AG09309 (cell line): ENCODE measurements around the gene IGF1R.
"Not testable (repeated sequence)": the region's sequence is repeated elsewhere in the genome, so short reads cannot be mapped to it uniquely, and the experiment has no call there.

ENCODE experiments used
- DNase-seq: peaks from one replicate; pipeline ENCODE4 v3.0.0-alpha.2; 2010; ENCODE audit warnings: low read depth
- H3K4me3 ChIP-seq: 2 replicates; pipeline ENCODE4 v1.5.1; 2011; ENCODE audit warnings: mild to moderate bottlenecking, low read depth, low read length, moderate library complexity; ENCODE audit not compliant: control insufficient read depth
- TF ChIP-seq, protein P1 (sequence below): IDR thresholded peaks from 2 replicates; pipeline ENCODE4 v1.5.1; 2011; ENCODE audit warnings: mild to moderate bottlenecking, low read depth, low read length, inconsistent platforms; ENCODE audit not compliant: insufficient read depth, control insufficient read depth; ENCODE audit errors: missing control alignments

IGF1R gene

DNA sequence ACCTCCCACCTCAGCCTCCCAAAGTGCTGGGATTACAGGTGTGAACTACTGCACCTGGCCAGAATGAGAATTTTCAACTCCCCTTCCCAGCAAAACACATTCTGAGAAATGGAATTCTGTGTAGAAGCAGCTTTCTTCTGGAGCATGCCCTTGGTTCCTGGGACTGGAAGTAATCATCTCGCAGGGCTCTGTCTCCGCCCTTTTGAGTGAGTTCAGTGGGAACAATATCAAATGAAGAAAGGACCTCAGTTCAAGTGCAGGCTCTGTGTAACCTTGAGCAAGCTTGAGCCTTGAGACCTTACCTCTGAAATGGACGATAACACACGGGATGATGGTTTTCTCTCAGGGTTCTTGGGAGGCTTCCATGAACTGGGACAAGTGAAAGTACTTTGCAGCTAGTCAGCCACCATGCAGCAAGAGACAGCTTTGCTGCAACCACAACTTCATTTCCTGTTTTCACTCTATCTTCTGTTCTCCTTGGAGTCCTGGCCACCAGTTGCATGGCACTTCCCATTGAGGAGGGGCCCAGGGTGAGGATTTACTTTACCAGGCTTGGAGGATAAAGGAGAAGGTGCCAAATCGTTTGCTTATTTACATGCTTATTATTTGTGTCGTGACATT is 35.7 kb upstream of the IGF1R start:
- no peak overlapping the region for H3K4me3 ChIP-seq
- DNase-seq: no peak
- TF ChIP-seq, protein P1, sequence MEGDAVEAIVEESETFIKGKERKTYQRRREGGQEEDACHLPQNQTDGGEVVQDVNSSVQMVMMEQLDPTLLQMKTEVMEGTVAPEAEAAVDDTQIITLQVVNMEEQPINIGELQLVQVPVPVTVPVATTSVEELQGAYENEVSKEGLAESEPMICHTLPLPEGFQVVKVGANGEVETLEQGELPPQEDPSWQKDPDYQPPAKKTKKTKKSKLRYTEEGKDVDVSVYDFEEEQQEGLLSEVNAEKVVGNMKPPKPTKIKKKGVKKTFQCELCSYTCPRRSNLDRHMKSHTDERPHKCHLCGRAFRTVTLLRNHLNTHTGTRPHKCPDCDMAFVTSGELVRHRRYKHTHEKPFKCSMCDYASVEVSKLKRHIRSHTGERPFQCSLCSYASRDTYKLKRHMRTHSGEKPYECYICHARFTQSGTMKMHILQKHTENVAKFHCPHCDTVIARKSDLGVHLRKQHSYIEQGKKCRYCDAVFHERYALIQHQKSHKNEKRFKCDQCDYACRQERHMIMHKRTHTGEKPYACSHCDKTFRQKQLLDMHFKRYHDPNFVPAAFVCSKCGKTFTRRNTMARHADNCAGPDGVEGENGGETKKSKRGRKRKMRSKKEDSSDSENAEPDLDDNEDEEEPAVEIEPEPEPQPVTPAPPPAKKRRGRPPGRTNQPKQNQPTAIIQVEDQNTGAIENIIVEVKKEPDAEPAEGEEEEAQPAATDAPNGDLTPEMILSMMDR: no peak

DNA sequence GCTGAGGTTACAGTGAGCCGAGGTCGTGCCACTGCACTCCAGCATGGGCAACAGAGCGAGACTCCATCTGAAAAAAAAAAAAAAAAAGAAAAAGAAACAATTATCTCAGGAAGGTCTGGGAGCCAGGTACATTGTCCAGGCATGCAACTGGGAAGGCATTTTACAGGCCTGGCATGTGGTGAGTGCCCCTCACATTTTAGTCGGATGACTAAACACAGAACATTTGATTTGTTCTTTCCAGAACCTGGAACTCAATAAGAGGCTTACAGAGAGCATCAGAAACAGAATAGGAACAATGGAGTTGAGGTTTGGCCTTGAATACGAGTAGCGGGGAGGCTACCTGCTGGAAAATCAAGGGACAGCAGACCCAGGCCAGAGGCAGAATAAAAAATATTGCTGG is 33.7 kb upstream of the IGF1R start:
- DNase-seq: no peak
- TF ChIP-seq, protein P1: no peak
- H3K4me3 ChIP-seq: no peak overlapping the region

DNA sequence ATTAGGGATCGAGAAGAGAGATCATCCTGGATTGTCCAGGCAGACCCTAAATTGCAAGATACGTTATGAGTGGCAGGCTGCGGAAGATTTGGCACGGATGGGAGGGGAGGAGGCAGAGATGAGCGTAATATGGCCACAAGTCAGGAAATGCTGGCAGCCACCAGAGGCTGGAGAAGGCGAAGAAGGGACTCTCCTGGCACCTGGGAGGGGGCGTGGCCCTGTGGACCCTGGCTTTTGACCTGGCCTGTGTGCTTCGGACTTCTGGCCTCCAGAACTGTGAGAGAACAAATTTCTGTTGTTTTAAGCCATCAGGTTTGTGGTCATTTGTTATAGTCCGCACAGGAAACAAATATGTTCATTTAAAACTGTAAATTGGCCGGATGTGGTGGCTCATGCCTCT is 31.9 kb upstream of the IGF1R start:
- no peak overlapping the region for H3K4me3 ChIP-seq
- TF ChIP-seq, protein P1: no peak
- no peak for DNase-seq

DNA sequence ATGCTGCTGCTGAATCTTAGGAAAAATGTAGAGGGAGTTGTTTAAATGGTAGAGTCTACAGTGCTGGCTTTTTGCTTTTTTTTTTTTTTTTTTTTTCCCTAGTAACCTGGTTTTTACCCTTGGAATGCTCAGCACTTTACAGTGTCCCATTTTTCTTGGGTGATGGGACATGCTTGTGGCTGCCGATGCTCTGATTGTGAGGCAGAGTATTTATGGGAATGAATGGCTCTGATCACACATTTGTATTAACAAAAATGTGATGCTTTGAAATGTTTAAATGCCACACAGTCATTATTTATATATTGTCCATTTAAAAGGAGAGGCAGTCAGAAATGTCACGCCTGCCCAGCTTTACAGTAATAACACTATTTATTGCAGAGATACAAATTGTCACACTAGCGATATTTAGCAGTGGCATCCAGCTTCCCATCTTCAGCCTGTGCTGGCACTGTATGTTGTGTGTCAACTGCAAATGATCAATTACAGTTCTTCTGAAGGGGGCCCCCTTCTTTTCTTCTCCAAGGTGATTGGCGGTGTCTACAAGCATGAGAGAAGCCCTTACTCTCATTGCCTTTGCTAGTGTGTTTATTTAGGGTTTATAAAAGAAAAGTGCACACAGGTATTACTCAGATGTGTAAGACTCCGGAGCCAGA is 30.9 kb upstream of the IGF1R start:
- TF ChIP-seq, protein P1: no peak
- no peak overlapping the region for H3K4me3 ChIP-seq
- DNase-seq: no peak

DNA sequence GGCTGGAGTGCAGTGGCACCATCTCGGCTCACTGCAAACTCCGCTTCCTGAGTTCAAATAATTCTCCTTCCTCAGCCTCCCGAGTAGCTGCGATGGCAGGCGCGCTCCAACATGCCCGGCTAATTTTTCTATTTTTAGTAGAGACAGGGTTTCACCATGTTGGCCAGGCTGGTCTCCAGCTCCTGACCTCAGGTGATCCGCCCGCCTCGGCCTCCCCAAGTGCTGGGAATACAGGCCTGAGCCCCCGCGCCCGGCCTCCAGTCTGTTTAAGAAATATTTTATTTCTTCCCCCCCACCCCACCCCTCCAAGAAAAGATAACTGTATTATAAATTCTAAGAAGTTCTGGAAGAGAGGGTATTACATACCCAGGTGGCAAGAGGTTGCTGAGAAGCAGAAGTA is 29.8 kb upstream of the IGF1R start:
- not testable (repeated sequence) for H3K4me3 ChIP-seq

DNA sequence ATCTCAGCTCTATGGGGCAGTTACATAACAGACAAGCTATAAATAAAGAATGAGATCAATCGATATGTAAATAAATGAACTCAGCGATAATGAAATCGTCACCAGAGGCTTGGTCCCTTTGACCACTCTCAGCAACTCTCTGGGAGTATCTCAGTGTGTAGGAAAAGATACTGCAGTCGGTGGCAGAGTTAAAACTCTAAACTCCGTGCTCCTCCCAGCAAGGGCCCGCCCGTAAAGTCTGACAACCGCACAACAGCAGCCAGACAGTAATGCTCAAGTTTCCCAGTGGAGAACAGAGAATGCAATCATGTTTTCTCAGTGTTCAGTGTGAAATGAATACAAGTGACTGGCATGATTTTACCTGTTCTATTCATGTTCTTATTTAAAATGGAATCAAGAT is 28.3 kb upstream of the IGF1R start:
- TF ChIP-seq, protein P1: no peak
- DNase-seq: no peak

More for the DNA sequence above, 29.8 kb upstream of the IGF1R start:
- not testable (repeated sequence) for DNase-seq

GRCh38 chr15:98621021-98621420 is 27.3 kb upstream of the IGF1R start:
- H3K4me3 ChIP-seq: no peak overlapping the region
- no peak for DNase-seq
- TF ChIP-seq, protein P1: no peak

More for the DNA sequence above, 28.3 kb upstream of the IGF1R start:
- H3K4me3 ChIP-seq: no peak overlapping the region
